Type B pancreatic cell (in vitro differentiated cells): Measurements from ENCODE around the gene TRAPPC3. TPM values are rescaled to one million over a fixed set of nuclear protein-coding genes. Genes with fewer than 3 reads are reported as not detected.
A peak's percentile ranks its signal among the peaks of the same experiment; 100 is the strongest.

Source experiments
- DNase-seq: peaks from one replicate; pipeline ENCODE4 v3.0.0; 2021; ENCODE audit warnings: mixed read lengths; ENCODE audit not compliant: unreplicated experiment; ENCODE audit errors: extremely low spot score
- H3K27ac Mint-ChIP-seq: 2 replicates; pipeline ENCODE4 v1.8.0; 2021; ENCODE audit warnings: mild to moderate bottlenecking, mixed read lengths
- H3K27me3 Mint-ChIP-seq: 2 replicates; pipeline ENCODE4 v1.8.0; 2021; ENCODE audit warnings: mixed read lengths
- H3K36me3 Mint-ChIP-seq: 2 replicates; pipeline ENCODE4 v1.8.0; 2021; ENCODE audit warnings: mixed read lengths
- H3K4me1 Mint-ChIP-seq: one replicate; pipeline ENCODE4 v1.8.0; 2021; ENCODE audit warnings: mixed read lengths; ENCODE audit not compliant: unreplicated experiment
- H3K4me3 Mint-ChIP-seq: 2 replicates; pipeline ENCODE4 v1.8.0; 2021; ENCODE audit warnings: mild to moderate bottlenecking, mixed read lengths
- H3K9me3 Mint-ChIP-seq: 2 replicates; pipeline ENCODE4 v1.8.0; 2021; ENCODE audit warnings: mixed read lengths
- total RNA-seq: library from RNA; stranded (reverse); gene quantifications from 2 replicates; pipeline ENCODE4 v1.2.1, GENCODE V29; 2021; ENCODE audit warnings: low replicate concordance
- TF ChIP-seq, protein P1 (sequence below): fragments of 200-600 bp; sonication (generic); conservative IDR thresholded peaks from 2 replicates; pipeline ENCODE4 v1.5.0; 2021; ENCODE audit warnings: antibody characterized with exemption, mild to moderate bottlenecking

TRAPPC3 gene
- total RNA-seq, 1 donor from 2014 or later = 63.4 TPM

DNA sequence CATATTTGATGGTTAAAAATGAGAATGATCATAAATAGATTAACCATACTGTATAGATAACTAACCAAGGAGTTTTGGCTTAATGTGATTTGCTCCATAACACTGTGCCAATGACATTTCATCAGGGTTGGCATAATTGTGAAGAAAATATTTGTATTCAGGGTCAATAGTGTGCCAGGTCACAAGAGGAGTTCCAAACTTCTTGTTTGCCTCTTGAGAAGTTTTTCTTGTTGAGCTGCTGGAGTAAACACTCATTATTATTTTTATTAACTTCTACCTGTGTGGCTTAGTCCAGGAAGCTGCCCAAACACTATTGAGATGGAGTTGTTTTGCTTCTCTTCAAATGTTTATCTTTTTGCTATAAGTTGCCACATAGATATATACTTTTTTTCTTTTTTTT, 14.1 kb upstream of the TRAPPC3 start:
- Mint-ChIP-seq H3K27me3 (no peaks in the 10 kb centered on the region), H3K4me1 (peaks cover 48% of the 10 kb centered on the region), H3K9me3 (no peaks in the 10 kb centered on the region), H3K27ac (peak overlapping the region; percentile 99), H3K36me3 (peaks cover 28% of the 10 kb centered on the region), H3K4me3 (no peak overlapping the region)
- no peak for DNase-seq
- TF ChIP-seq, protein P1, sequence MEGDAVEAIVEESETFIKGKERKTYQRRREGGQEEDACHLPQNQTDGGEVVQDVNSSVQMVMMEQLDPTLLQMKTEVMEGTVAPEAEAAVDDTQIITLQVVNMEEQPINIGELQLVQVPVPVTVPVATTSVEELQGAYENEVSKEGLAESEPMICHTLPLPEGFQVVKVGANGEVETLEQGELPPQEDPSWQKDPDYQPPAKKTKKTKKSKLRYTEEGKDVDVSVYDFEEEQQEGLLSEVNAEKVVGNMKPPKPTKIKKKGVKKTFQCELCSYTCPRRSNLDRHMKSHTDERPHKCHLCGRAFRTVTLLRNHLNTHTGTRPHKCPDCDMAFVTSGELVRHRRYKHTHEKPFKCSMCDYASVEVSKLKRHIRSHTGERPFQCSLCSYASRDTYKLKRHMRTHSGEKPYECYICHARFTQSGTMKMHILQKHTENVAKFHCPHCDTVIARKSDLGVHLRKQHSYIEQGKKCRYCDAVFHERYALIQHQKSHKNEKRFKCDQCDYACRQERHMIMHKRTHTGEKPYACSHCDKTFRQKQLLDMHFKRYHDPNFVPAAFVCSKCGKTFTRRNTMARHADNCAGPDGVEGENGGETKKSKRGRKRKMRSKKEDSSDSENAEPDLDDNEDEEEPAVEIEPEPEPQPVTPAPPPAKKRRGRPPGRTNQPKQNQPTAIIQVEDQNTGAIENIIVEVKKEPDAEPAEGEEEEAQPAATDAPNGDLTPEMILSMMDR = no peak

DNA sequence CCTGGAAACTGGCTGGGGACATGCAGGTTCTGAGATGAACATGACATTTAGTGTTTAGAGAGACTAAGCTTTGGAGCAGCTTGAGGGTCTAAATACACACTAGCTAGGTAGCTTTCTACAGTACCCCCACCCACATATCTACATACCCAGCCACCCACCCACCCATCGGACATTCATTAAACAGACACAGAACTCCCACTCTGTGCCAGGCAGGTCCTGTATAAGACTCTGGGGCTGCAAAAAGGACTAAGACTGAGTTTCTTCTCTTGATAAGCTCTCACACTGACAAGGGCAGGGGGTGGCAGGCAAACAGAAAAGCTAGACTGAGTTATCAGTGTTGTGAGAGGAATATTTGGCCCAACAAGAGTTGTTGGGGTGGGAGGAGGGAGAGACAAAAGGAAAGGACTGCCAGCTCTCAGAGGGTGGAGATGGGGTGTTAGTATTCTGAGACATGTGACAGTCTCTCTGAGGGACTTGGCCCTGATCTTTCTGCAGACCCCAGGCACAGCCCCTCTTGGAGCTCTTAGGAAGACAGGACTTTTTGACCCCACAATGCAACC, 13.5 kb upstream of the TRAPPC3 start:
- Mint-ChIP-seq H3K9me3 (no peaks in the 10 kb centered on the region), H3K36me3 (peaks cover 29% of the 10 kb centered on the region), H3K4me3 (peak overlapping the region; percentile 78), H3K4me1 (peaks cover 52% of the 10 kb centered on the region), H3K27me3 (no peaks in the 10 kb centered on the region), H3K27ac (peak overlapping the region; percentile 99)
- TF ChIP-seq, protein P1 = no peak
- no peak for DNase-seq

GRCh38 chr1:36161641-36162531, 12.6 kb upstream of the TRAPPC3 start:
- Mint-ChIP-seq H3K36me3 (peaks cover 25% of the 10 kb centered on the region), H3K27ac (peak overlapping the region; percentile 99), H3K4me1 (peaks cover 54% of the 10 kb centered on the region), H3K27me3 (no peaks in the 10 kb centered on the region), H3K4me3 (peak overlapping the region; percentile 78), H3K9me3 (no peaks in the 10 kb centered on the region)
- TF ChIP-seq, protein P1 = no peak
- DNase-seq = no peak

- TF ChIP-seq, protein P1 = peak; percentile 56
- peak overlapping the region; percentile 78 for H3K4me3 Mint-ChIP-seq
- peaks cover 50% of the 10 kb centered on the region for H3K4me1 Mint-ChIP-seq
- H3K27ac Mint-ChIP-seq = peak overlapping the region; percentile 99
- H3K36me3 Mint-ChIP-seq = peaks cover 21% of the 10 kb centered on the region
- no peaks in the 10 kb centered on the region for H3K9me3 Mint-ChIP-seq
- DNase-seq = no peak
- H3K27me3 Mint-ChIP-seq = no peaks in the 10 kb centered on the region
These were observed 11.7 kb upstream of the TRAPPC3 start for GRCh38 chr1:36160949-36161485.

GRCh38 chr1:36160388-36160948, 11.2 kb upstream of the TRAPPC3 start:
- no peaks in the 10 kb centered on the region for H3K27me3 Mint-ChIP-seq
- TF ChIP-seq, protein P1 = no peak
- peak overlapping the region; percentile 50 for H3K27ac Mint-ChIP-seq
- H3K36me3 Mint-ChIP-seq = peaks cover 21% of the 10 kb centered on the region
- peak overlapping the region; percentile 47 for H3K4me3 Mint-ChIP-seq
- peaks cover 50% of the 10 kb centered on the region for H3K4me1 Mint-ChIP-seq
- H3K9me3 Mint-ChIP-seq = no peaks in the 10 kb centered on the region
- DNase-seq = no peak
